ENCODE data around the gene CD86.
"Not testable (repeated sequence)": the region's sequence is repeated elsewhere in the genome, so short reads cannot be mapped to it uniquely, and the experiment has no call there.

CD86 gene

DNA sequence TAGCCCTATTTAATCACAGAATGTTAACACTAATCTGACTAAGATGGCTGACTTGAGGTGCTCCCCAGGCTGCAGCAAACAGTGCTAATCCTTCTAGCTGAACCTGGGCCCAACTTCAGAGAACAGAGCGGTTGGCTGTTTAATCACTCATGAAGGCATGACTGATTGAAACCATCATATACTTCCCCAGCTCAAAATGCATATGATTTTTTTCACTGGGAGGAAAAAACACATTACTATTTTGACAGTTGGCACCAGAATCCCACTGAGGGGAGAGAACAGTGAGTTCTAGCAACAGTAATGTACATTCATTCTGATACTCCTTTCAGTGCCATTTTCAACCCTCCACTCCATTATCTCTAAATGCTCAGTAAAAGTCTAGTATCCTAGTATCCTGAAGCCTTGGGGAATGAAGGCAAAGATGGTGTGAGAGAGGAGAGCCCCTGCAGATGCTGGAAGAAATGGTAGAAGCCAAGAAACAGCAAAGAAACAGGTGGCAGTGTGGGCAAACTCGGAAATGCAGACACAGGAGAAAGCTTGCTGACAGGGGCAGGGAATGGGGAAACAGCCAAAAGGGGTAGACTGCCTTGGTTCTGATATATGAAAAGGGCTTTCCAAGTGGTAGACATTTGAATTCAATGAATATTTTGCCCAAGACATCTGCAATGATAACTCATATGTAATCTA lies 93.9 kb downstream of the CD86 start:
- DNase-seq (ENCODE audit: low read depth) = no peak
- no peak for TF ChIP-seq CTCF (conservative IDR thresholded peaks at IDR 0.05; ENCODE audit: low read depth, low read length)
- H3K4me3 ChIP-seq (ENCODE audit: low read length) = no peak overlapping the region

- TF ChIP-seq CTCF (conservative IDR thresholded peaks at IDR 0.05; ENCODE audit: low read depth, low read length) = no peak
- DNase-seq (ENCODE audit: low read depth) = no peak
These were observed 96.3 kb downstream of the CD86 start for GRCh38 chr3:122151480-122151879.

GRCh38 chr3:122164983-122165382 lies 109.8 kb downstream of the CD86 start:
- not testable (repeated sequence) for DNase-seq (ENCODE audit: low read depth); H3K4me3 ChIP-seq (ENCODE audit: low read length)

More at GRCh38 chr3:122151480-122151879, 96.3 kb downstream of the CD86 start:
- H3K4me3 ChIP-seq (ENCODE audit: low read length) = no peak overlapping the region

DNA sequence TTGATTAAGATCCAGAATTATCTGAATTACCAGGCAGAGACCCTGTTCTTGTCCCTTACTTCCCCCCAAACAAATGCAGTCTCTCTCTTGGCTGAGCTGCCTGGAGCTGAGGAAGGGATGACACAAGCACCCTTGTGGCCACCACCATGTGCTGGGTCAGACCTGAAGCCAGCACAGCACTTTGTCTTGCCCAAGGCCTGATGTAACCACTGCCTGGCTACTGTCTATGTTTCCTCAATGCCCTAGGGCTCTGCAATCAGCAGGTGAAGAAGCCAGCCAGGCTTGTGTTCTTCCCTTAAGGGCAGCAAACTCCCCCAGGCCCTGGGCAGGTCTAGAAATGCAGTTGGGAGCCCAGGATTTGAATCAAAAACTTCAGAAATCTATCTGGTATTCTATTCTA lies 112.5 kb downstream of the CD86 start:
- no peak for TF ChIP-seq CTCF (conservative IDR thresholded peaks at IDR 0.05; ENCODE audit: low read depth, low read length)
- no peak overlapping the region for H3K4me3 ChIP-seq (ENCODE audit: low read length)
- no peak for DNase-seq (ENCODE audit: low read depth)

GRCh38 chr3:122168044-122168443 lies 112.9 kb downstream of the CD86 start:
- H3K4me3 ChIP-seq (ENCODE audit: low read length) = no peak overlapping the region
- TF ChIP-seq CTCF (conservative IDR thresholded peaks at IDR 0.05; ENCODE audit: low read depth, low read length) = no peak

GRCh38 chr3:122169911-122170310 lies 114.7 kb downstream of the CD86 start:
- TF ChIP-seq CTCF (conservative IDR thresholded peaks at IDR 0.05; ENCODE audit: low read depth, low read length) = no peak
- no peak overlapping the region for H3K4me3 ChIP-seq (ENCODE audit: low read length)
- no peak for DNase-seq (ENCODE audit: low read depth)

More at GRCh38 chr3:122168044-122168443, 112.9 kb downstream of the CD86 start:
- no peak for DNase-seq (ENCODE audit: low read depth)

Measured in retinal pigment epithelial cell (primary cell).